ENCODE measurements around the gene LARGE2. TPM values are rescaled to one million over a fixed set of nuclear protein-coding genes. Genes with fewer than 3 reads are reported as not detected.

Gene LARGE2
- total and polyA plus RNA-seq, 9 of the 15 experiments (the other 6 are each of a cell fraction or from before 2014, with no cell fraction given), result 0.56 to 14.1 (median 6.6) TPM

DNA sequence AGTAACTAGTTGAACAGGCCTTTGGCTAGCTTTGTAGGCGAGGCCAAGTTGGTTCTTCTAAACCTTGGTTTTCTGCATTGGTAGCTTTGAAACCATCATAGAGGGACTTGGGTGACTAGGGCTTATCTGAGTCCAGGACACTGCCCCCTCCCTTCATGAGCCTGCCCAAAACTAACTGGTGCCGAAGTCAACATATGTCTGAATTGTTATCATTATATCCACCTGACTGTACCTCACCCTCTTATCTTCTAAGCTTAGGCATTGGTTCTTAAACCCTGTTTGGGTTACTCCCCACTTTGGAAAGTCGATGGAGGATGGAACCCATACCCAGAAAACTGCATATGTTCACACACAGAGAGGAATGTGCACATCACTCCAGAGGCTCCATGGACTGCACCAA lies 44.6 kb upstream of the LARGE2 start (continued):
- no peak for TF ChIP-seq SMARCC2 (IDR thresholded peaks at IDR 0.05; ENCODE audit: low read depth)
- TF ChIP-seq ZNF174 (CRISPR knock-in tag; IDR thresholded peaks at IDR 0.05), result no peak
- TF ChIP-seq FOXJ3 (CRISPR knock-in tag; IDR thresholded peaks at IDR 0.05), result no peak
- no peak for TF ChIP-seq COPS2 (conservative IDR thresholded peaks at IDR 0.05)
- no peak for TF ChIP-seq ZNF57 (CRISPR knock-in tag; IDR thresholded peaks at IDR 0.05)
- no peak for TF ChIP-seq MTA1 (IDR thresholded peaks at IDR 0.05; ENCODE audit: borderline replicate concordance)
- TF ChIP-seq RHOXF2B (CRISPR knock-in tag; conservative IDR thresholded peaks at IDR 0.05), result no peak
- TF ChIP-seq RBM34 (IDR thresholded peaks at IDR 0.05; ENCODE audit: borderline replicate concordance, insufficient read depth, low read length), result no peak
- TF ChIP-seq KDM1A (IDR thresholded peaks at IDR 0.05), result no peak
- TF ChIP-seq HDAC2 (IDR thresholded peaks at IDR 0.05), result no peak
- peak; percentile 58; the same call in 1 of the 2 replicates for TF ChIP-seq TCF3 (CRISPR knock-in tag; IDR thresholded peaks at IDR 0.05)
- TF ChIP-seq HCFC1 (IDR thresholded peaks at IDR 0.05; ENCODE audit: low read depth, low read length), result no peak
- no peak for TF ChIP-seq RNF219 (CRISPR knock-in tag; IDR thresholded peaks at IDR 0.05)
- TF ChIP-seq, protein P1, sequence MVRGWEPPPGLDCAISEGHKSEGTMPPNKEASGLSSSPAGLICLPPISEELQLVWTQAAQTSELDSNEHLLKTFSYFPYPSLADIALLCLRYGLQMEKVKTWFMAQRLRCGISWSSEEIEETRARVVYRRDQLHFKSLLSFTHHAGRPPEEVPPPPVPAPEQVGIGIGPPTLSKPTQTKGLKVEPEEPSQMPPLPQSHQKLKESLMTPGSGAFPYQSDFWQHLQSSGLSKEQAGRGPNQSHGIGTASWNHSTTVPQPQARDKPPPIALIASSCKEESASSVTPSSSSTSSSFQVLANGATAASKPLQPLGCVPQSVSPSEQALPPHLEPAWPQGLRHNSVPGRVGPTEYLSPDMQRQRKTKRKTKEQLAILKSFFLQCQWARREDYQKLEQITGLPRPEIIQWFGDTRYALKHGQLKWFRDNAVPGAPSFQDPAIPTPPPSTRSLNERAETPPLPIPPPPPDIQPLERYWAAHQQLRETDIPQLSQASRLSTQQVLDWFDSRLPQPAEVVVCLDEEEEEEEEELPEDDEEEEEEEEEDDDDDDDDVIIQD (CRISPR knock-in tag; IDR thresholded peaks at IDR 0.05), result no peak
- no peak for TF ChIP-seq RAD21 (CRISPR knock-in tag; conservative IDR thresholded peaks at IDR 0.05 in 1 of 2, IDR thresholded peaks at IDR 0.05 in 1 of 2)
- TF ChIP-seq, protein P2, sequence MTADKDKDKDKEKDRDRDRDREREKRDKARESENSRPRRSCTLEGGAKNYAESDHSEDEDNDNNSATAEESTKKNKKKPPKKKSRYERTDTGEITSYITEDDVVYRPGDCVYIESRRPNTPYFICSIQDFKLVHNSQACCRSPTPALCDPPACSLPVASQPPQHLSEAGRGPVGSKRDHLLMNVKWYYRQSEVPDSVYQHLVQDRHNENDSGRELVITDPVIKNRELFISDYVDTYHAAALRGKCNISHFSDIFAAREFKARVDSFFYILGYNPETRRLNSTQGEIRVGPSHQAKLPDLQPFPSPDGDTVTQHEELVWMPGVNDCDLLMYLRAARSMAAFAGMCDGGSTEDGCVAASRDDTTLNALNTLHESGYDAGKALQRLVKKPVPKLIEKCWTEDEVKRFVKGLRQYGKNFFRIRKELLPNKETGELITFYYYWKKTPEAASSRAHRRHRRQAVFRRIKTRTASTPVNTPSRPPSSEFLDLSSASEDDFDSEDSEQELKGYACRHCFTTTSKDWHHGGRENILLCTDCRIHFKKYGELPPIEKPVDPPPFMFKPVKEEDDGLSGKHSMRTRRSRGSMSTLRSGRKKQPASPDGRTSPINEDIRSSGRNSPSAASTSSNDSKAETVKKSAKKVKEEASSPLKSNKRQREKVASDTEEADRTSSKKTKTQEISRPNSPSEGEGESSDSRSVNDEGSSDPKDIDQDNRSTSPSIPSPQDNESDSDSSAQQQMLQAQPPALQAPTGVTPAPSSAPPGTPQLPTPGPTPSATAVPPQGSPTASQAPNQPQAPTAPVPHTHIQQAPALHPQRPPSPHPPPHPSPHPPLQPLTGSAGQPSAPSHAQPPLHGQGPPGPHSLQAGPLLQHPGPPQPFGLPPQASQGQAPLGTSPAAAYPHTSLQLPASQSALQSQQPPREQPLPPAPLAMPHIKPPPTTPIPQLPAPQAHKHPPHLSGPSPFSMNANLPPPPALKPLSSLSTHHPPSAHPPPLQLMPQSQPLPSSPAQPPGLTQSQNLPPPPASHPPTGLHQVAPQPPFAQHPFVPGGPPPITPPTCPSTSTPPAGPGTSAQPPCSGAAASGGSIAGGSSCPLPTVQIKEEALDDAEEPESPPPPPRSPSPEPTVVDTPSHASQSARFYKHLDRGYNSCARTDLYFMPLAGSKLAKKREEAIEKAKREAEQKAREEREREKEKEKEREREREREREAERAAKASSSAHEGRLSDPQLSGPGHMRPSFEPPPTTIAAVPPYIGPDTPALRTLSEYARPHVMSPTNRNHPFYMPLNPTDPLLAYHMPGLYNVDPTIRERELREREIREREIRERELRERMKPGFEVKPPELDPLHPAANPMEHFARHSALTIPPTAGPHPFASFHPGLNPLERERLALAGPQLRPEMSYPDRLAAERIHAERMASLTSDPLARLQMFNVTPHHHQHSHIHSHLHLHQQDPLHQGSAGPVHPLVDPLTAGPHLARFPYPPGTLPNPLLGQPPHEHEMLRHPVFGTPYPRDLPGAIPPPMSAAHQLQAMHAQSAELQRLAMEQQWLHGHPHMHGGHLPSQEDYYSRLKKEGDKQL (CRISPR knock-in tag; IDR thresholded peaks at IDR 0.05; ENCODE audit: borderline replicate concordance), result no peak
- no peak for TF ChIP-seq CHCHD3 (CRISPR knock-in tag; IDR thresholded peaks at IDR 0.05)
- no peak for TF ChIP-seq RBBP5 (IDR thresholded peaks at IDR 0.05; ENCODE audit: borderline replicate concordance, insufficient read depth, low read length, poor library complexity, severe bottlenecking)
- TF ChIP-seq ZNF764 (CRISPR knock-in tag; IDR thresholded peaks at IDR 0.05; ENCODE audit: low read depth), result no peak
- no peak for TF ChIP-seq PPARD (CRISPR knock-in tag; IDR thresholded peaks at IDR 0.05)
- TF ChIP-seq PYGO2 (tag; IDR thresholded peaks at IDR 0.05), result no peak

Data from K562 (cell line).